Endothelial cell of umbilical vein (primary cell): ENCODE data around the gene CDK5RAP2. TPM values are rescaled to one million over a fixed set of nuclear protein-coding genes. Genes with fewer than 3 reads are reported as not detected.

Experiments used
- BruUV-seq: library from RNA; stranded (reverse); fragments of 400-500 nt; replicated peaks from 2 replicates; lab custom pipeline; 2021; lab: Mats Ljungman, UMichigan
- CTCF ChIA-PET: fragments of 300-600, 350-600 bp; sonication (Branson Sonifier 250); formaldehyde crosslinking; loops from one replicate; lab custom pipeline; 2021; ENCODE audit warnings: antibody characterized with exemption, inconsistent platforms; lab: Charles Lee
- POLR2A ChIA-PET: fragments of 300-600, 350-600 bp; sonication (Branson Sonifier 250); formaldehyde crosslinking; loops from one replicate; lab custom pipeline; 2021; ENCODE audit warnings: antibody characterized with exemption, inconsistent platforms; lab: Charles Lee
- DNase-seq: peaks from one replicate; pipeline ENCODE4 v3.0.0-alpha.2; 2011; ENCODE audit warnings: low read depth, low spot score
- FAIRE-seq: peaks from 2 replicates; lab custom pipeline; 2011; peaks lifted over from hg19 to GRCh38; lab: Jason Lieb, UNC
- H2AFZ ChIP-seq: 2 replicates; pipeline ENCODE4 v1.6.0; 2012; ENCODE audit warnings: low read depth, low read length, control low read depth, inconsistent platforms
- H3K27ac ChIP-seq: 2 replicates; pipeline ENCODE4 v1.5.1; 2011; ENCODE audit warnings: low read depth, mild to moderate bottlenecking, control low read depth, low read length, moderate library complexity; ENCODE audit not compliant: insufficient read depth
- H3K27me3 ChIP-seq, 2 experiments: 2 replicates each; pipeline versions ENCODE4 v1.6.0 to v1.6.1; 2011; ENCODE audit warnings: low read length in 2 of 2, mixed read lengths in 1 of 2; ENCODE audit not compliant: control insufficient read depth in 2 of 2, insufficient read depth in 2 of 2
- H3K36me3 ChIP-seq, 2 experiments: 2 replicates in 1 of 2; 3 replicates in 1 of 2; pipeline ENCODE4 v1.5.1; 2011; ENCODE audit warnings: low read length in 2 of 2, mild to moderate bottlenecking in 1 of 2, moderate library complexity in 1 of 2; ENCODE audit not compliant: control insufficient read depth in 2 of 2, insufficient read depth in 2 of 2; ENCODE audit errors: extremely low read depth in 1 of 2
- H3K4me1 ChIP-seq: 3 replicates; pipeline ENCODE4 v1.5.1; 2011; ENCODE audit warnings: mild to moderate bottlenecking, low read length; ENCODE audit not compliant: control insufficient read depth, insufficient read depth; ENCODE audit errors: extremely low read depth
- H3K4me2 ChIP-seq: 2 replicates; pipeline ENCODE4 v1.6.1; 2011; ENCODE audit warnings: low read length, control low read depth, mixed read lengths; ENCODE audit not compliant: insufficient read depth
- H3K4me3 ChIP-seq, 3 experiments: fragments of 200-600 bp in 1 of 3; sonication (generic), shearing (Covaris generic) in 1 of 3; replicated peaks in 1 of 3; 2 replicates each; pipeline ENCODE4 v1.5.1; 2011 to 2016; ENCODE audit warnings: control low read depth in 3 of 3, low read length in 3 of 3, mild to moderate bottlenecking in 2 of 3, inconsistent platforms in 1 of 3, low read depth in 1 of 3, moderate library complexity in 1 of 3; ENCODE audit not compliant: insufficient read depth in 1 of 3
- H3K79me2 ChIP-seq: 2 replicates; pipeline ENCODE4 v1.6.0; 2012; ENCODE audit warnings: low read length, inconsistent platforms; ENCODE audit not compliant: control insufficient read depth, insufficient read depth
- H3K9ac ChIP-seq: replicated peaks from 2 replicates; pipeline ENCODE3; 2011; ENCODE audit warnings: low read length, control low read depth; ENCODE audit not compliant: insufficient read depth; ENCODE audit errors: extremely low read depth
- H3K9me1 ChIP-seq: replicated peaks from 3 replicates; pipeline ENCODE4 v1.6.0; 2011; ENCODE audit warnings: mild to moderate bottlenecking, low read length; ENCODE audit not compliant: control insufficient read depth, insufficient read depth; ENCODE audit errors: extremely low read depth
- H3K9me3 ChIP-seq: replicated peaks from 2 replicates; pipeline ENCODE4 v1.5.1; 2012; ENCODE audit warnings: low read length, inconsistent platforms; ENCODE audit not compliant: control insufficient read depth, insufficient read depth
- H4K20me1 ChIP-seq: replicated peaks from 2 replicates; pipeline ENCODE3; 2011; ENCODE audit warnings: mild to moderate bottlenecking, low read length; ENCODE audit not compliant: control insufficient read depth, insufficient read depth; ENCODE audit errors: extremely low read depth
- CTCF ChIP-seq, 2 donors: IDR thresholded peaks; 1 replicate in 1 of 2; 2 replicates in 1 of 2; pipeline ENCODE4 v1.5.1; 2011; ENCODE audit warnings: low read length in 2 of 2, mild to moderate bottlenecking in 2 of 2, moderate library complexity in 2 of 2, control low read depth in 1 of 2, inconsistent platforms in 1 of 2, low read depth in 1 of 2; ENCODE audit not compliant: insufficient read depth in 1 of 2; ENCODE audit errors: extremely low read depth in 1 of 2
- EZH2 ChIP-seq: IDR thresholded peaks from 2 replicates; pipeline ENCODE4 v1.6.1; 2012; ENCODE audit warnings: borderline replicate concordance, low read depth, mild to moderate bottlenecking, moderate library complexity, low read length, inconsistent platforms; ENCODE audit not compliant: severe bottlenecking
- FOS ChIP-seq: IDR thresholded peaks from 2 replicates; pipeline ENCODE4 v1.6.1; 2011; ENCODE audit warnings: mild to moderate bottlenecking, low read length, moderate library complexity, borderline replicate concordance; ENCODE audit not compliant: insufficient read depth
- GATA2 ChIP-seq: IDR thresholded peaks from 2 replicates; pipeline ENCODE4 v1.7.0; 2011; ENCODE audit warnings: low read depth, mild to moderate bottlenecking, moderate library complexity, mixed read lengths, low read length; ENCODE audit not compliant: insufficient read length, insufficient read depth
- JUN ChIP-seq: IDR thresholded peaks from 2 replicates; pipeline ENCODE4 v1.6.1; 2011; ENCODE audit warnings: borderline replicate concordance, low read depth; ENCODE audit not compliant: insufficient read length, insufficient read depth
- MAX ChIP-seq: IDR thresholded peaks from 2 replicates; pipeline ENCODE4 v1.6.1; 2011; ENCODE audit not compliant: insufficient read depth, insufficient read length
- MYC ChIP-seq: IDR thresholded peaks from one replicate; pipeline ENCODE4 v1.6.1; 2011; ENCODE audit warnings: mild to moderate bottlenecking, low read depth, low read length
- POLR2A ChIP-seq: IDR thresholded peaks from 2 replicates; pipeline ENCODE4 v1.6.1; 2012; ENCODE audit warnings: low read depth, mild to moderate bottlenecking, control low read depth, low read length
- POLR2AphosphoS5 ChIP-seq: IDR thresholded peaks from 2 replicates; pipeline ENCODE4 v1.6.1; 2012; ENCODE audit warnings: low read depth, mild to moderate bottlenecking, control low read depth, low read length, moderate library complexity; ENCODE audit not compliant: insufficient read depth
- dilution Hi-C: fragments of 300-500 bp; cut with MboI; formaldehyde crosslinking; loops from one replicate; pipeline ENCODE4 v1.15.0; 2019; ENCODE audit warnings: low sequenced_read_pairs; ENCODE audit not compliant: extremely low pct_ligation_motif_present
- intact Hi-C: fragments of 100-400 bp; cut with micrococcal nuclease; formaldehyde crosslinking; loops from one replicate; pipeline ENCODE4 v1.10.0; 2022
- polyA plus RNA-seq, 4 experiments: library from polyadenylated mRNA; depleted of rRNA in 3 of 4; stranded (reverse) in 3 of 4; unstranded in 1 of 4; fragments of >200 nt; gene quantifications; 2 replicates each; pipeline versions ENCODE4 v1.2.1 to v1.2.3, GENCODE V29; 2011 to 2012; ENCODE audit warnings: missing spikeins in 1 of 4
- total RNA-seq: library from RNA; stranded (reverse); gene quantifications from 2 replicates; pipeline ENCODE4 v1.2.3, GENCODE V29; 2021

Gene CDK5RAP2
- total and polyA plus RNA-seq, 2 donors (not counting 3 experiments of a cell fraction or from before 2014, with no cell fraction given): 17.5 to 56.7 TPM

GRCh38 chr9:120485788-120486187 lies 94.2 kb downstream of the CDK5RAP2 start:
- H3K9ac ChIP-seq: no peak overlapping the region
- H2AFZ ChIP-seq: no peak overlapping the region
- no peak for TF ChIP-seq POLR2AphosphoS5
- TF ChIP-seq EZH2: no peak
- no peaks in the 10 kb centered on the region for H3K9me1 ChIP-seq
- H4K20me1 ChIP-seq: no peaks in the 10 kb centered on the region
- no TSS peak for BruUV-seq
- dilution Hi-C loops: no loop called here
- no peaks in the 10 kb centered on the region for H3K9me3 ChIP-seq
- H3K27ac ChIP-seq: no peak overlapping the region
- no peaks in the 10 kb centered on the region for H3K79me2 ChIP-seq
- H3K36me3 ChIP-seq: peaks cover 0 to 2% of the 10 kb centered on the region in 2 experiments
- H3K27me3 ChIP-seq: no peaks in the 10 kb centered on the region
- intact Hi-C loops: no loop called here
- H3K4me1 ChIP-seq: no peaks in the 10 kb centered on the region
- ChIA-PET POLR2A (no interaction called here), CTCF (interaction anchor here (1.1 kb wide), 1 partner anchor 8 kb away, joined by 5 read pairs; no protein-coding TSS in a partner anchor)
- no peak overlapping the region for H3K4me2 ChIP-seq
- FAIRE-seq: no peak
- no peak overlapping the region for H3K4me3 ChIP-seq
- DNase-seq: no peak

GRCh38 chr9:120484162-120484561 lies 95.8 kb downstream of the CDK5RAP2 start:
- no peak overlapping the region for H3K4me2 ChIP-seq
- H3K36me3 ChIP-seq: peaks cover 0 to 2% of the 10 kb centered on the region in 2 experiments
- no peaks in the 10 kb centered on the region for H3K4me1 ChIP-seq
- H3K9me3 ChIP-seq: no peaks in the 10 kb centered on the region
- CTCF ChIA-PET: no interaction called here
- H3K4me3 ChIP-seq: no peak overlapping the region
- intact Hi-C loops (no loop called here), dilution Hi-C loops (no loop called here)
- POLR2A ChIA-PET: no interaction called here
- H4K20me1 ChIP-seq: no peaks in the 10 kb centered on the region
- no peaks in the 10 kb centered on the region for H3K9me1 ChIP-seq
- H3K27me3 ChIP-seq: no peaks in the 10 kb centered on the region
- FAIRE-seq (no peak), DNase-seq (no peak)
- H3K27ac ChIP-seq: no peak overlapping the region
- no peak overlapping the region for H2AFZ ChIP-seq
- H3K79me2 ChIP-seq: no peaks in the 10 kb centered on the region
- TF ChIP-seq MAX (no peak), FOS (no peak), MYC (no peak), JUN (no peak), CTCF (IDR thresholded peaks at IDR 0.05; ENCODE audit: extremely low read depth in 1 of 2, insufficient read depth in 1 of 2, low read depth in 1 of 2, low read length in 2 of 2) (no peak), POLR2A (no peak), GATA2 (no peak)
- no TSS peak for BruUV-seq
- no peak overlapping the region for H3K9ac ChIP-seq
